Endothelial cell (in vitro differentiated cells): ENCODE measurements around the gene PFN3. TPM values are rescaled to one million over a fixed set of nuclear protein-coding genes. Genes with fewer than 3 reads are reported as not detected.
"Not testable (repeated sequence)": the region's sequence is repeated elsewhere in the genome, so short reads cannot be mapped to it uniquely, and the experiment has no call there.

Experiments
- DNase-seq: peaks from one replicate; pipeline ENCODE4 v3.0.0; 2021; ENCODE audit warnings: low spot score
- H3K27ac Mint-ChIP-seq: one replicate; pipeline ENCODE4 v1.8.0; 2021; ENCODE audit warnings: mixed read lengths, inconsistent platforms; ENCODE audit not compliant: unreplicated experiment
- H3K27me3 Mint-ChIP-seq: one replicate; pipeline ENCODE4 v1.8.0; 2021; ENCODE audit warnings: mild to moderate bottlenecking, moderate library complexity, mixed read lengths, inconsistent platforms; ENCODE audit not compliant: unreplicated experiment
- H3K36me3 Mint-ChIP-seq: one replicate; pipeline ENCODE4 v1.8.0; 2021; ENCODE audit warnings: mild to moderate bottlenecking, low read depth, mixed read lengths, inconsistent platforms; ENCODE audit not compliant: unreplicated experiment
- H3K4me1 Mint-ChIP-seq: one replicate; pipeline ENCODE4 v1.8.0; 2021; ENCODE audit warnings: mild to moderate bottlenecking, mixed read lengths, inconsistent platforms; ENCODE audit not compliant: unreplicated experiment
- H3K4me3 Mint-ChIP-seq: one replicate; pipeline ENCODE4 v1.8.0; 2021; ENCODE audit warnings: mild to moderate bottlenecking, mixed read lengths, inconsistent platforms; ENCODE audit not compliant: unreplicated experiment
- H3K9me3 Mint-ChIP-seq: one replicate; pipeline ENCODE4 v1.8.0; 2021; ENCODE audit warnings: mixed read lengths, inconsistent platforms; ENCODE audit not compliant: unreplicated experiment
- CTCF ChIP-seq: fragments of 200-600 bp; sonication (generic); IDR thresholded peaks from one replicate; pipeline ENCODE4 v1.5.0; 2021; ENCODE audit warnings: antibody characterized with exemption; ENCODE audit not compliant: unreplicated experiment
- total RNA-seq: library from RNA; stranded (reverse); fragmentation: NEBNext Ultra II Directional; extraction: Animal tissue kit (Norgen Biotek cat#: 25700); gene quantifications from one replicate; pipeline ENCODE4 v1.2.1, GENCODE V29; 2021; ENCODE audit not compliant: unreplicated experiment

The PFN3 gene
- total RNA-seq, 1 donor from 2014 or later = not detected

DNA sequence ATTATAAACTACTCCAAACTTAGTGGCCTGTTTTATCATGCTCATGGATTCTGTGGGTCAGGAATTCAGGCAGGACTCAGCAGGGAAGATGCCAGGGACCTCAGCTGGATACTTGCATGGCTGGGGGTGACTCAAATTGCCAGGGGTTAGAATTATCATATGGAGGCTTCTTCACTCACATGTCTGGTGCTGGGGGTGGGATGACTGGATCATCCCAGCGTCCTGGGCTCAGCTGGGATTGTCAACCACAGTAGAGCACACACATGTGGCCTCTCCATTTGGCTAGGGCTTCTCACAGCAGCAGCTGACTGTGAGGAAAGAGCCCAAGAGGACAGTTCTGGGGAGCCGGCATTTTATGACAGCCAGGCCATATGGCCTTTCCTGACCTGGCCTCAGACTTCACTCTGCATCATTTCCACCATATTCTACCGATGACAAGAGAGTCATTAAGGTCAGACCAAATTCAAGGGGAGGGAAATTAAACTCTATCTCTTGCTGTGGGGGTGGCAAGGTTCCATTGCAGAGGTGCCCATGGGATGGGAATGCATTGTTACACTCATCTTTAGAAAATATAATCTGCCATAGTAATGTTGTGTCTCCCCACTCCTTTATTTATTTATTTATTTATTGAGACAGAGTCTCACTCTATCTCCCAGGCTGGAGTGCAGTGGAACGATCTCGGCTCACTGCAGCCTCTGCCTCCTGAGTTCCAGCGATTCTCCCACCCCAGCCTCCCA, 20.8 kb upstream of the PFN3 start:
- TF ChIP-seq CTCF = no peak
- H3K4me1 Mint-ChIP-seq = peaks cover 10% of the 10 kb centered on the region
- peaks cover 3% of the 10 kb centered on the region for H3K27me3 Mint-ChIP-seq
- no peak for DNase-seq
- H3K27ac Mint-ChIP-seq = no peak overlapping the region
- no peak overlapping the region for H3K4me3 Mint-ChIP-seq
- H3K9me3 Mint-ChIP-seq = no peaks in the 10 kb centered on the region
- H3K36me3 Mint-ChIP-seq = no peaks in the 10 kb centered on the region

DNA sequence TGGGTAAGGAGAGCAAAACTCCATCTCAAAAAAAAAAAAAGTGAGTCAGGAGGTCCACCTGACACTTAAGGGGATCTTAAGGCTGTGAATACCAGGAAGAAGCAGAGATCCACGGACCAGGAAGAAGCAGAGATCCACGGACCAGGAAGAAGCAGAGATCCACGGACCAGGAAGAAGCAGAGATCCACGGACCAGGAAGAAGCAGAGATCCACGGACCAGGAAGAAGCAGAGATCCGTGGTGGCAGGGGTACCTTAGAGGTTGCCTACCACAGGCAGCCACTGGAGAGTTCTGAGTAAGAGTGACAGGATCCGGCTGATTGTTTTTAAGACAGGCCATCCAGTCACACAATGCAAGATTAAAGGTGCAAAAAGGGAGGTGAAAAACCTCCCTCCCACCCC, 20.0 kb upstream of the PFN3 start:
- not testable (repeated sequence) for H3K9me3 Mint-ChIP-seq, H3K4me3 Mint-ChIP-seq, H3K36me3 Mint-ChIP-seq, H3K27ac Mint-ChIP-seq, DNase-seq, H3K4me1 Mint-ChIP-seq, H3K27me3 Mint-ChIP-seq

DNA sequence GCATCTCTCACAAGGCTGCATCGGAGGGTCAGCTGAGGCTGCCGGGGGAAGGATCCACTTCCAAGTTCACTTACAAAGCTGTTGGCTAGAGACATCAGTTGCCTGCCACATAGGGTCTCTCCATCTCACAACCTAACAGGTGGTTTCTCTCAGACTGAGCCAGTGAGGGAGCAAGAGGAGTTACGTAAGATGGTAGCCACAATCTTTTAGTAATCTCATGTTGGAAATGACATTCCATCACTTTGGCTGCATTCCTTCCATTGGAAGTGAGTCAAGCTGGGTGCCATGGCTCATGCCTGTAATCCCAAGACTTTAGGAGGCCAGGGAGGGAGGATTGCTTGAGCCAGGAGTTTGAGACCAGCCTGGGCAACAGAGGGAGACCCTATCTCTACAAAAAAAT, 18.6 kb upstream of the PFN3 start:
- H3K27ac Mint-ChIP-seq = no peak overlapping the region
- H3K4me1 Mint-ChIP-seq = peaks cover 10% of the 10 kb centered on the region
- no peak for DNase-seq
- TF ChIP-seq CTCF = no peak
- no peak overlapping the region for H3K4me3 Mint-ChIP-seq
- H3K36me3 Mint-ChIP-seq = no peaks in the 10 kb centered on the region
- H3K9me3 Mint-ChIP-seq = no peaks in the 10 kb centered on the region
- peaks cover 4% of the 10 kb centered on the region for H3K27me3 Mint-ChIP-seq

- not testable (repeated sequence) for H3K4me3 Mint-ChIP-seq, H3K9me3 Mint-ChIP-seq, DNase-seq, H3K27ac Mint-ChIP-seq, H3K27me3 Mint-ChIP-seq, H3K36me3 Mint-ChIP-seq
- peaks cover 12% of the 10 kb centered on the region for H3K4me1 Mint-ChIP-seq
These were observed 16.6 kb upstream of the PFN3 start for GRCh38 chr5:177417081-177417480.

DNA sequence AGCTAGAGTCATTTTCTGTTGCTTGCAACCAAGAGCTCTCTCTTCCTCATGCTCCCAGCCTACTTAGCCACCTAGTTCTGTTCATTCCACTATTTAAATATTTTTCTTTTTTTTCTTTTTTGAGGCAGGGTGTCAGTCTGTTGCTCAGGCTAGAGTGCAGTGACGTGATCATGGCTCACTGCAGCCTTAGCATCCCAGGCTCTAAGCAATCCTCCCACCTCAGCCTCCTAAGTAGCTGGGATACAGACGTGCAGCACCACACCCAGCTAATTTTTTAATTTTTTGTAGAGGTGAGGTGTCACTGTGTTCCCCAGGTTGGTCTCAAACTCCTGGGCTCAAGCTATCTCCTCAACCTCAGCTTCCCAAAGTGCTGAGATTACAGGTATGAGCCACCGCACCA, 14.0 kb upstream of the PFN3 start:
- peaks cover 12% of the 10 kb centered on the region for H3K4me1 Mint-ChIP-seq
- peak overlapping the region; percentile 50 for H3K27ac Mint-ChIP-seq
- no peak overlapping the region for H3K4me3 Mint-ChIP-seq
- H3K9me3 Mint-ChIP-seq = no peaks in the 10 kb centered on the region
- H3K27me3 Mint-ChIP-seq = peaks cover 4% of the 10 kb centered on the region
- DNase-seq = no peak
- no peaks in the 10 kb centered on the region for H3K36me3 Mint-ChIP-seq
- TF ChIP-seq CTCF = no peak

GRCh38 chr5:177412603-177413233, 12.3 kb upstream of the PFN3 start:
- H3K36me3 Mint-ChIP-seq = no peaks in the 10 kb centered on the region
- H3K9me3 Mint-ChIP-seq = no peaks in the 10 kb centered on the region
- H3K27ac Mint-ChIP-seq = no peak overlapping the region
- no peak for DNase-seq
- H3K4me1 Mint-ChIP-seq = peaks cover 12% of the 10 kb centered on the region
- H3K27me3 Mint-ChIP-seq = peaks cover 4% of the 10 kb centered on the region
- no peak for TF ChIP-seq CTCF
- H3K4me3 Mint-ChIP-seq = no peak overlapping the region
